NCI-H460 (cell line): ENCODE data around the gene SRSF12. TPM values are rescaled to one million over a fixed set of nuclear protein-coding genes. Genes with fewer than 3 reads are reported as not detected.
"Not testable (repeated sequence)": the region's sequence is repeated elsewhere in the genome, so short reads cannot be mapped to it uniquely, and the experiment has no call there.

Source experiments
- DNase-seq: peaks from one replicate; pipeline ENCODE4 v3.0.0-alpha.2; 2016; ENCODE audit warnings: low read depth; ENCODE audit errors: extremely low read depth
- total RNA-seq: library from RNA; depleted of rRNA; stranded (reverse); fragments of >200 nt; shearing (Covaris generic); gene quantifications from 2 replicates; pipeline ENCODE4 v1.2.3, GENCODE V29; 2014

Gene SRSF12
- total RNA-seq, 1 experiment from 2014 or later = 0.37 TPM

- DNase-seq = no peak
These were observed 14.2 kb upstream of the SRSF12 start for GRCh38 chr6:89132057-89132456.

DNA sequence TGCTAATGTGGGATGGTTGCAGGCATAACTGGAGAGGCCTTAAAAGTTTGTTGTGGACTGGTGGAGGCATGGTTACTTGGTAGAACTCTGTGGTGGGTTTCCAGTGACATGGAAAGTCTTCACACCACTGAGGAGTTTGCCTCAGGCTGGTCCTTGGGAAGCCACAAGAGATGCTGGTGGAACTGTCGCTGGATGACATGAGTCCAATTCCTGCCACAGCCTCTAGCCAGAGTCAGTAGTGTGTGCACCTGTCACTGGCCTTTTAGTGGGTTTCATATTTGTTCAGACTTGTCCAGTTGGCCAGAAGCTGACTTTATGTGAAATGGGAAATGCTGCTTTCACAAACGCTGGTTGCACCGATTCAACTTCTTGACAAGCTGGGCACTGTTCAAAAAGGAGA lies 13.7 kb upstream of the SRSF12 start:
- DNase-seq = no peak

GRCh38 chr6:89128256-89128671 lies 10.4 kb upstream of the SRSF12 start:
- DNase-seq = not testable (repeated sequence)

DNA sequence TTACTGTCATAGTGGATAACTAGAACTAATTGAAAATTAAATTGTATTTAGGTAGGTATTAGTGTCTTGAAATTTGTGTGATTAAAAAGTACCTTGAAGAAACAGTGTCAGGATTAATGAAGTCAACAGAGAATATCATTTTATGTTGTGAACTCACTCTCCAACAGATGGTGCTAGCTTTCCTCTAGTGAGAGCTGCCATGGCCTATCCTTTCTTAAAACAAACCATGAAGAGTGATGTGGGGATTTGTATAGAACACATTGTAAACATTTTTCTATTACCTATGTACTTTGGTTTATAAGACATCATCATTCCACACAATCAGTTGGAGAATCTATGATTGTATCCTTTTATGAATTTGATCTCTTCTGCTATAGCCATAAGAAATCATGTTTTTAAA lies 4.8 kb upstream of the SRSF12 start:
- DNase-seq = no peak

GRCh38 chr6:89121934-89122333 lies 4.1 kb upstream of the SRSF12 start:
- DNase-seq = no peak

GRCh38 chr6:89120371-89120770 lies 2.5 kb upstream of the SRSF12 start:
- DNase-seq = no peak

DNA sequence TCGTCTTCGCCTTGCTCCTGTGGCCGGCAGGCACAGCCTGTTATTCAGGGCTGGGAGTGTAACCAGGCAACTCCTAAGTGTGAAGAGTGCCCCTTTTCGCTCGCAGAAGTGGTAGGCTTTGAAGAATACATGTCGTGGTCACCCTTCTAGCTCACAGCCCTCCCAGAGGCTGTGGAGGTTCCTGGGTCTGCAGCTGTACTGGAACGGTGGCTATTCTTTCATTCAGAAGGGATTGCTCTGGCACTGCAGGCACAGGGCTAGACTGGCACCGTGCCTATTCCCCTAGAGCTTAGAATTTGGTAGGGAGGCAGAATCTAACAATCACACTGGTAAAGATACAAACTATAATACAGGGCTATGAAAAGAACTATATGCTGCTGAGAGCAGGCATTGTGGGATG lies 1.1 kb upstream of the SRSF12 start:
- DNase-seq = no peak

DNA sequence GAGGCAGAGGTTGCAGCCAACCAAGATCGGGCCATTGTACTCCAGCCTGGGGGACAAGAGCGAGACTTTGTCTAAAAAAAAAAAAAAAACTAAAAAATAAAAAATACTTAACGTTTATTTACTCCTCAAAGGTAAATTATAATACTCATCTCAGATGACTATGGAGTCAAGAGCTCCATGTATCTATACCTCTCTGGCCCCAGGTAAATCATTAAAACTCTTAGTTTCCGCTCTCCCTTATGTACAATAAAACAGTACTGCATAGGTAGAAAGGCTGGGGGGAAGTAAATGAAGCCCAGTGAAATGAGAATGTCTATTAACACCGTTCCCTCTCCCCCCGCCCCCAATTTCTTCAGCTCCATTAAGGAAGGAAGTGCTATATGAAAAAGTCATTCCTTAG lies 1.2 kb downstream of the SRSF12 start:
- no peak for DNase-seq

DNA sequence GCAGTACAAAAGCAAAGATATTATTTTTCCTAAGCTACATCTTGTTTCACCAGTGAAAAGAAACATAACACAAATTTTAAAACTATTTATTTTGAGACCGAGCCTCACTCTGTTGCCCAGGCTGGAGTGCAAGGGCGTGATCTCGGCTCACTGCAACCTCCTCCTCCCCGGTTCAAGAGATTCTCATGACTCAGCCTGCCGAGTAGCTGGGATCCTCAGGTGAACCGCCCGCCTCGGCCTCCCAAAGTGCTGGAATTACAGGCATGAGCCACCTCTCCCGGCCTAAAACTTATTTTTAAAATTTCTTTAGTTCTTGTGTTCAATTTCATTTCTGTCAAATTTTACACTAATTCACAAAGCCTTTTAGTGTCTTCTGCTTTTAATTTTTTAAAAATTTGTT lies 5.9 kb downstream of the SRSF12 start:
- no peak for DNase-seq

- DNase-seq = no peak
These were observed 7.6 kb downstream of the SRSF12 start for GRCh38 chr6:89110284-89110683.

- no peak for DNase-seq
These were observed 17.8 kb downstream of the SRSF12 start for GRCh38 chr6:89100114-89100513.

GRCh38 chr6:89098461-89098860 lies 19.4 kb downstream of the SRSF12 start:
- no peak for DNase-seq

- DNase-seq = no peak
These were observed 30.0 kb downstream of the SRSF12 start for GRCh38 chr6:89087881-89088280.

GRCh38 chr6:89085409-89086205 lies 32.3 kb downstream of the SRSF12 start:
- DNase-seq = no peak

GRCh38 chr6:89084954-89085353 lies 32.9 kb downstream of the SRSF12 start:
- DNase-seq = no peak

DNA sequence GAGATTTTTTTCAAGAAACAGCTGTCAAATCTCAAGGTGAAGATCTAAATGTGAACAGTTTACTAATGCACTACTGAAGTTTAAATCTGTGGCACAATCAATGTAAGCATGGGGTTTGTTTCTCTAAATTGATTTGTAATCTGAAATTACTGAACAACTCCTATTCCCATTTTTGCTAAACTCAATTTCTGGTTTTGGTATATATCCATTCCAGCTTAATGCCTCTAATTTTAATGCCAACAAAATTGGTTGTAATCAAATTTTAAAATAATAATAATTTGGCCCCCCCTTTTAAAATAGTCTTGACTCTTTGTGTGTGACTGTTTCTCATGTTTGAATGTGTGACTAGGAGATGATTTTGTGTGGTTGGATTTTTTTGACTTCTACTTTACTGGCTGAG lies 33.3 kb downstream of the SRSF12 start:
- DNase-seq = no peak

DNA sequence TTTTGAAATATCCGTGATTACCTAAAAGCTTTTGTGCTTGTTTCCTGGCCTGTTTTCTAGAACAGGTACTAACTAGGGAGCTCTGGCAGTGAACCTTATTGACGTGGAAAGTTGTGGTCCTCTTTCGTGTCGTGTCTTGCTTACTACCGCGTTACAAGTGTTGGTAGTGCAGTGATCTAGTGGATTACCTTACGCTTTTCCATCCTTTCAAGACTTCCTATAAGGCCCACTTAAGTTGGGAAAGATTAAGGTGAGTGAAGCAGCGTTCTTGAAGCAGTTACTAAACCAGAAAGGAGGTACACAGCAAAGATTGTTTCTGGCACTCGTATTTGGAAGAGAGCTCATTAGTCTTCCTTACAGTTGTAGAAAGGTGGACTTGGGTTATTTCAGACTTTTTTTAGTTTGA lies 35.4 kb downstream of the SRSF12 start:
- no peak for DNase-seq

GRCh38 chr6:89081423-89082322 lies 36.2 kb downstream of the SRSF12 start:
- peak; percentile 91 for DNase-seq

- DNase-seq = no peak
These were observed 36.8 kb downstream of the SRSF12 start for GRCh38 chr6:89081129-89081422.

GRCh38 chr6:89080281-89081128 lies 37.4 kb downstream of the SRSF12 start, which contains the start of gene PNRC1:
TSS of gene PNRC1 (plus strand) at chr6:89080751. CDS start at chr6:89080895, 144 bp downstream.
- peak; percentile 97 for DNase-seq
